H9 (cell line): ENCODE measurements around the gene EPHA3. TPM values are rescaled to one million over a fixed set of nuclear protein-coding genes. Genes with fewer than 3 reads are reported as not detected.
A peak's percentile ranks its signal among the peaks of the same experiment; 100 is the strongest.

Experiments used
- DNase-seq: peaks from one replicate; pipeline ENCODE4 v3.0.0-alpha.2; 2017
- H2AFZ ChIP-seq: one replicate; pipeline ENCODE4 v1.6.1; 2013; ENCODE audit warnings: mild to moderate bottlenecking, low read length, control low read depth, moderate library complexity
- H2AK5ac ChIP-seq: 2 replicates; pipeline ENCODE4 v1.6.1; 2013; ENCODE audit warnings: low read length, control low read depth, mixed read lengths; ENCODE audit not compliant: insufficient read length
- H2BK120ac ChIP-seq: one replicate; pipeline ENCODE4 v1.6.1; 2013; ENCODE audit warnings: low read depth, mild to moderate bottlenecking, low read length, control low read depth, inconsistent platforms; ENCODE audit not compliant: poor library complexity, severe bottlenecking
- H2BK12ac ChIP-seq: 2 replicates; pipeline ENCODE4 v1.6.1; 2013; ENCODE audit warnings: low read length, control low read depth, mixed read lengths, low read depth; ENCODE audit not compliant: insufficient read length
- H2BK15ac ChIP-seq: 2 replicates; pipeline ENCODE4 v1.6.1; 2013; ENCODE audit warnings: low read depth, low read length, control low read depth
- H2BK20ac ChIP-seq: one replicate; pipeline ENCODE4 v1.6.1; 2013; ENCODE audit warnings: low read depth, mild to moderate bottlenecking, low read length, control low read depth, inconsistent platforms; ENCODE audit not compliant: poor library complexity, severe bottlenecking
- H2BK5ac ChIP-seq: 2 replicates; pipeline ENCODE4 v1.6.1; 2013; ENCODE audit warnings: low read length, control low read depth, mixed read lengths; ENCODE audit not compliant: insufficient read length
- H3K14ac ChIP-seq: 2 replicates; pipeline ENCODE4 v1.6.1; 2013; ENCODE audit warnings: low read length, control low read depth; ENCODE audit not compliant: insufficient read depth
- H3K18ac ChIP-seq: 2 replicates; pipeline ENCODE4 v1.6.1; 2013; ENCODE audit warnings: low read depth, mild to moderate bottlenecking, mixed read lengths, low read length, control low read depth; ENCODE audit not compliant: insufficient read length
- H3K23ac ChIP-seq: 2 replicates; pipeline ENCODE4 v1.6.1; 2013; ENCODE audit warnings: low read length, control low read depth, mixed read lengths, low read depth; ENCODE audit not compliant: insufficient read length
- H3K23me2 ChIP-seq: 2 replicates; pipeline ENCODE4 v1.6.1; 2013; ENCODE audit warnings: low read depth, mild to moderate bottlenecking, mixed read lengths, low read length, control low read depth; ENCODE audit not compliant: insufficient read length, poor library complexity, severe bottlenecking
- H3K27ac ChIP-seq: 2 replicates; pipeline ENCODE4 v1.5.1; 2013; ENCODE audit warnings: low read length, control low read depth, mixed read lengths, low read depth; ENCODE audit not compliant: insufficient read length
- H3K27me3 ChIP-seq: 2 replicates; pipeline ENCODE4 v1.6.1; 2013; ENCODE audit warnings: low read length, control low read depth, inconsistent platforms; ENCODE audit not compliant: insufficient read depth
- H3K4ac ChIP-seq: 2 replicates; pipeline ENCODE4 v1.6.1; 2013; ENCODE audit warnings: low read depth, mild to moderate bottlenecking, control low read depth, inconsistent platforms, low read length, moderate library complexity
- H3K4me1 ChIP-seq: 2 replicates; pipeline ENCODE4 v1.6.1; 2013; ENCODE audit warnings: low read length, control low read depth, inconsistent platforms; ENCODE audit not compliant: insufficient read depth
- H3K4me2 ChIP-seq: 2 replicates; pipeline ENCODE4 v1.6.1; 2013; ENCODE audit warnings: low read length, control low read depth, mixed read lengths; ENCODE audit not compliant: insufficient read length, insufficient read depth
- H3K56ac ChIP-seq: 2 replicates; pipeline ENCODE4 v1.6.1; 2013; ENCODE audit warnings: low read depth, mild to moderate bottlenecking, mixed read lengths, low read length, control low read depth; ENCODE audit not compliant: insufficient read length
- H3K79me1 ChIP-seq: 2 replicates; pipeline ENCODE4 v1.6.1; 2013; ENCODE audit warnings: low read depth, mild to moderate bottlenecking, moderate library complexity, low read length, control low read depth, inconsistent platforms; ENCODE audit not compliant: insufficient read depth, poor library complexity, severe bottlenecking
- H3K79me2 ChIP-seq: 2 replicates; pipeline ENCODE4 v1.6.1; 2013; ENCODE audit warnings: low read length, control low read depth, inconsistent platforms; ENCODE audit not compliant: insufficient read depth
- H3K9ac ChIP-seq: 2 replicates; pipeline ENCODE4 v1.6.1; 2013; ENCODE audit warnings: low read length, control low read depth, mixed read lengths; ENCODE audit not compliant: insufficient read length; ENCODE audit errors: extremely low read depth
- H3K9me3 ChIP-seq: one replicate; pipeline ENCODE4 v1.6.1; 2013; ENCODE audit warnings: low read depth, low read length, inconsistent platforms; ENCODE audit not compliant: control insufficient read depth
- H3T11ph ChIP-seq: one replicate; pipeline ENCODE4 v1.6.1; 2013; ENCODE audit warnings: mild to moderate bottlenecking, low read length, control low read depth, inconsistent platforms
- H4K20me1 ChIP-seq: one replicate; pipeline ENCODE4 v1.6.1; 2013; ENCODE audit not compliant: control insufficient read depth, insufficient read length, insufficient read depth
- H4K5ac ChIP-seq: 2 replicates; pipeline ENCODE4 v1.6.1; 2013; ENCODE audit warnings: low read depth, mild to moderate bottlenecking, mixed read lengths, low read length, control low read depth; ENCODE audit not compliant: insufficient read length
- H4K8ac ChIP-seq: replicated peaks from 2 replicates; pipeline ENCODE4 v1.6.1; 2013; ENCODE audit warnings: low read length, control low read depth, mixed read lengths, low read depth; ENCODE audit not compliant: insufficient read length
- H4K91ac ChIP-seq: 2 replicates; pipeline ENCODE4 v1.6.1; 2013; ENCODE audit warnings: low read depth, mild to moderate bottlenecking, moderate library complexity, mixed read lengths, low read length, control low read depth; ENCODE audit not compliant: insufficient read length
- H3K27ac Mint-ChIP-seq, 3 experiments: 2 replicates in 2 of 3; 3 replicates in 1 of 3; pipeline ENCODE4 v1.8.0; 2020 to 2021; ENCODE audit warnings: mixed read lengths in 3 of 3, mild to moderate bottlenecking in 1 of 3, moderate library complexity in 1 of 3
- H3K27me3 Mint-ChIP-seq: 2 replicates; pipeline ENCODE4 v1.8.0; 2021; ENCODE audit warnings: low read depth, mild to moderate bottlenecking, moderate library complexity, mixed read lengths
- H3K36me3 Mint-ChIP-seq, 3 experiments: 2 replicates in 2 of 3; 3 replicates in 1 of 3; pipeline ENCODE4 v1.8.0; 2020 to 2021; ENCODE audit warnings: low read depth in 3 of 3, mixed read lengths in 3 of 3; ENCODE audit not compliant: insufficient read depth in 1 of 3
- H3K4me1 Mint-ChIP-seq, 2 experiments: 2 replicates each; pipeline ENCODE4 v1.8.0; 2020; ENCODE audit warnings: mixed read lengths in 2 of 2
- H3K4me3 Mint-ChIP-seq, 2 experiments: 2 replicates in 1 of 2; 3 replicates in 1 of 2; pipeline ENCODE4 v1.8.0; 2020 to 2021; ENCODE audit warnings: mild to moderate bottlenecking in 2 of 2, mixed read lengths in 2 of 2, moderate library complexity in 1 of 2
- H3K9me3 Mint-ChIP-seq, 2 experiments: 2 replicates in 1 of 2; 3 replicates in 1 of 2; pipeline ENCODE4 v1.8.0; 2020; ENCODE audit warnings: mild to moderate bottlenecking in 2 of 2, mixed read lengths in 2 of 2, moderate library complexity in 1 of 2
- CTCF ChIP-seq: fragments of 200-600 bp; sonication (generic); conservative IDR thresholded peaks from 3 replicates; pipeline ENCODE4 v1.8.0; 2021; ENCODE audit warnings: antibody characterized with exemption, mild to moderate bottlenecking
- total RNA-seq: library from RNA; stranded (reverse); gene quantifications from 2 replicates; pipeline ENCODE4 v1.2.1, GENCODE V29; 2021

The EPHA3 gene
- total RNA-seq, 1 experiment from 2014 or later, result 0.66 TPM

- Mint-ChIP-seq H3K4me1 (peaks cover 0 to 2% of the 10 kb centered on the region in 2 experiments; a peak in 1 of 4 replicates), H3K36me3 (no peaks in the 10 kb centered on the region), H3K9me3 (no peaks in the 10 kb centered on the region), H3K27ac (peak overlapping the region in 1 of 3 experiments; percentile 36; a peak in 1 of 7 replicates), H3K4me3 (no peak overlapping the region), H3K27me3 (no peaks in the 10 kb centered on the region)
- Histone ChIP-seq H4K8ac (no peak overlapping the region), H3K23me2 (no peaks in the 10 kb centered on the region), H3K79me2 (no peaks in the 10 kb centered on the region), H4K5ac (no peak overlapping the region), H2BK15ac (no peak overlapping the region), H3K27me3 (no peaks in the 10 kb centered on the region), H2BK12ac (no peak overlapping the region), H3K4me1 (no peaks in the 10 kb centered on the region; the same call in 1 of the 2 replicates), H2BK20ac (no peak overlapping the region), H4K20me1 (no peaks in the 10 kb centered on the region), H2AK5ac (no peak overlapping the region), H3K18ac (no peak overlapping the region), H3K23ac (no peak overlapping the region), H3K79me1 (no peaks in the 10 kb centered on the region), H3K4me2 (no peak overlapping the region), H3T11ph (no peak overlapping the region), H3K27ac (no peak overlapping the region), H3K9me3 (no peaks in the 10 kb centered on the region), H3K4ac (no peak overlapping the region), H2BK5ac (no peak overlapping the region), H3K56ac (no peak overlapping the region), H2BK120ac (no peak overlapping the region), H3K14ac (no peak overlapping the region), H2AFZ (no peak overlapping the region), H4K91ac (no peak overlapping the region), H3K9ac (no peak overlapping the region)
- no peak for TF ChIP-seq CTCF
- DNase-seq, result no peak
These were observed 38.6 kb downstream of the EPHA3 start for GRCh38 chr3:89145995-89146394.
